CD4-positive, alpha-beta memory T cell (primary cell): ENCODE data around the gene MCC. TPM values are rescaled to one million over a fixed set of nuclear protein-coding genes. Genes with fewer than 3 reads are reported as not detected.
A peak's percentile ranks its signal among the peaks of the same experiment; 100 is the strongest.

ENCODE experiments used
- CTCF ChIA-PET: fragments of 350-600 bp; sonication (Branson Sonifier 250); formaldehyde crosslinking; loops from one replicate; lab custom pipeline; 2021; ENCODE audit warnings: inconsistent platforms; ENCODE audit not compliant: partially characterized antibody; lab: Charles Lee
- POLR2A ChIA-PET: fragments of 350-600 bp; sonication (Branson Sonifier 250); formaldehyde crosslinking; loops from one replicate; lab custom pipeline; 2021; ENCODE audit not compliant: partially characterized antibody; lab: Charles Lee
- DNase-seq, 5 donors: peaks; one replicate each; pipeline versions ENCODE4 v3.0.0 to v3.0.0-alpha.2; 2020 to 2022; ENCODE audit warnings: mixed read lengths in 1 of 5
- H3K27ac ChIP-seq: one replicate; pipeline ENCODE4 v1.7.0; 2013; ENCODE audit warnings: low read depth, low read length
- H3K27me3 ChIP-seq: 2 replicates; pipeline ENCODE4 v1.7.0; 2013; ENCODE audit warnings: mild to moderate bottlenecking, low read length, moderate library complexity; ENCODE audit not compliant: insufficient read depth
- H3K36me3 ChIP-seq: 2 replicates; pipeline ENCODE4 v1.7.0; 2013; ENCODE audit warnings: mild to moderate bottlenecking, low read length, moderate library complexity; ENCODE audit not compliant: insufficient read depth
- H3K4me1 ChIP-seq: 2 replicates; pipeline ENCODE4 v1.7.0; 2013; ENCODE audit warnings: mild to moderate bottlenecking, low read length, moderate library complexity; ENCODE audit not compliant: insufficient read depth
- H3K4me3 ChIP-seq, 2 donors: one replicate each; pipeline ENCODE4 v1.7.0; 2013; ENCODE audit warnings: low read length in 2 of 2, mild to moderate bottlenecking in 1 of 2
- H3K9me3 ChIP-seq, 2 donors: one replicate each; pipeline ENCODE4 v1.7.0; 2013; ENCODE audit warnings: low read length in 2 of 2, control low read depth in 1 of 2; ENCODE audit not compliant: control insufficient read depth in 1 of 2
- H3K27ac Mint-ChIP-seq, 7 donors: one replicate each; pipeline ENCODE4 v1.8.0; 2020 to 2021; ENCODE audit warnings: mixed read lengths in 7 of 7, mild to moderate bottlenecking in 6 of 7, inconsistent platforms in 3 of 7, moderate library complexity in 3 of 7
- H3K27me3 Mint-ChIP-seq, 2 donors: one replicate each; pipeline ENCODE4 v1.8.0; 2020 to 2021; ENCODE audit warnings: mixed read lengths in 2 of 2
- H3K36me3 Mint-ChIP-seq, 2 donors: one replicate each; pipeline ENCODE4 v1.8.0; 2020 to 2021; ENCODE audit warnings: mixed read lengths in 2 of 2, inconsistent platforms in 1 of 2, mild to moderate bottlenecking in 1 of 2
- H3K4me1 Mint-ChIP-seq, 4 donors: one replicate each; pipeline ENCODE4 v1.8.0; 2020 to 2021; ENCODE audit warnings: mixed read lengths in 4 of 4, mild to moderate bottlenecking in 1 of 4
- H3K4me3 Mint-ChIP-seq, 8 donors: one replicate each; pipeline ENCODE4 v1.8.0; 2020 to 2021; ENCODE audit warnings: mixed read lengths in 8 of 8, mild to moderate bottlenecking in 7 of 8, moderate library complexity in 6 of 8, inconsistent platforms in 3 of 8
- H3K9me3 Mint-ChIP-seq, 8 donors: one replicate each; pipeline ENCODE4 v1.8.0; 2020 to 2021; ENCODE audit warnings: mixed read lengths in 8 of 8, mild to moderate bottlenecking in 5 of 8, inconsistent platforms in 3 of 8, moderate library complexity in 1 of 8
- intact Hi-C: fragments of 100-400 bp; cut with micrococcal nuclease; formaldehyde crosslinking; loops from one replicate; pipeline ENCODE4 v1.15.1; 2023
- polyA plus RNA-seq, 2 donors: library from polyadenylated mRNA; unstranded; fragments of 300-500 nt; fragmentation: Illumina TruSeq; gene quantifications; one replicate each; pipeline ENCODE4 v1.2.3, GENCODE V29; 2021
- total RNA-seq, 2 experiments: library from RNA; stranded (reverse); gene quantifications; one replicate each; pipeline ENCODE4 v1.2.3, GENCODE V29; 2021

MCC gene
- total and polyA plus RNA-seq, 4 experiments from 2014 or later, result 0.92 to 12.1 (median 7.7) TPM

DNA sequence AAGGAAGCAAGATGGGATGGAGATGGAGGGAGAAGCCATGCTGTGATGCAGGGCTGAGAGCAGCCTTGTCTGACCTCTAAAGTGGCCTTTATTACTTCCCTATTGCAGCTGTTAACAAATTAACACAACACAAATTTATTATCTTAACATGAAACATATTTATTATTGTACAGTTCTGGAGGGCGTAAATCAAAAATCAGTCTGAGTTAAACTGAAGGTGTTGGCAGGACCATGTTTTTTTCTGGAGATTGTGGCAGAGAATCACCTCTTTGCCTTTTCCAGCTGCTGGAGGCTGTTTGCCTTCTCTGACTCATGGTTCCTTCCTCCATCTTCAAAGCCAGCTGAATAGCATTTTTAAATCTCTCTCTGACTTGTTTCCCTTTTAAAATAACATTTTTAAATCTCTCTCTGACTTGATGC is 7.2 kb upstream of the MCC start:
- Histone ChIP-seq H3K27me3 (no peaks in the 10 kb centered on the region), H3K4me1 (no peaks in the 10 kb centered on the region), H3K4me3 (no peak overlapping the region), H3K9me3 (no peaks in the 10 kb centered on the region), H3K36me3 (no peaks in the 10 kb centered on the region), H3K27ac (no peak overlapping the region)
- peaks cover 22 to 27% of the 10 kb centered on the region in 2 donors for H3K27me3 Mint-ChIP-seq
- H3K36me3 Mint-ChIP-seq, result peaks cover under 1 to 5% of the 10 kb centered on the region in 2 donors
- CTCF ChIA-PET, result no interaction called here
- DNase-seq, result no peak
- POLR2A ChIA-PET, result no interaction called here
- H3K27ac Mint-ChIP-seq, result no peak overlapping the region
- intact Hi-C loops, result loop anchor here (2.0 kb wide), 1 partner anchor 17 kb away; the partner anchor contains the start of gene YTHDC2
- no peaks in the 10 kb centered on the region for H3K4me1 Mint-ChIP-seq
- no peak overlapping the region for H3K4me3 Mint-ChIP-seq
- peaks cover 4 to 14% (median 10%) of the 10 kb centered on the region in 8 donors for H3K9me3 Mint-ChIP-seq

DNA sequence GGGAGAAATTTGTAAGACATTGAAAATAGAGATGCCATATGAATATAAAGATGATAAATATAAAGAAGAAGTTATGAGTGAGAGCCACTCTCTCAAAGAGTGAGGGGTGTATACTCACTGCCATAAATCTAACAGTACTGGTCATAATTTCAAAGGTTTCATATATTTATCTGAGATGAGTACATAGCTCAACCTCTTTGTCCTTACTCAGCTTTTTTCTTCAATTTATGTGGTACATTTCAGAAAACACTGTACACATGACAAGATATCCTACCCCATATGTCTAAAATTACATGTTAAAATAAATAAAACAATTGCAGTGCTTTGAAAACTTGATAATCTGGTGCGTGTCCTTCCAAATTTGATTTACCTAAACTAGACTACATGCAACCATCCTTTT is 5.2 kb upstream of the MCC start:
- peaks cover 34 to 35% of the 10 kb centered on the region in 2 donors for H3K27me3 Mint-ChIP-seq
- Histone ChIP-seq H3K4me3 (no peak overlapping the region), H3K27ac (no peak overlapping the region), H3K4me1 (peaks cover 12% of the 10 kb centered on the region), H3K36me3 (no peaks in the 10 kb centered on the region), H3K27me3 (peaks cover 6% of the 10 kb centered on the region), H3K9me3 (no peaks in the 10 kb centered on the region)
- no peak overlapping the region for H3K4me3 Mint-ChIP-seq
- no peak for DNase-seq
- intact Hi-C loops, result no loop called here
- H3K4me1 Mint-ChIP-seq, result peaks cover 8 to 14% (median 12%) of the 10 kb centered on the region in 4 donors
- CTCF ChIA-PET, result no interaction called here
- no peak overlapping the region for H3K27ac Mint-ChIP-seq
- POLR2A ChIA-PET, result no interaction called here
- peaks cover 7 to 22% (median 21%) of the 10 kb centered on the region in 8 donors for H3K9me3 Mint-ChIP-seq
- H3K36me3 Mint-ChIP-seq, result peaks cover 9 to 16% of the 10 kb centered on the region in 2 donors

DNA sequence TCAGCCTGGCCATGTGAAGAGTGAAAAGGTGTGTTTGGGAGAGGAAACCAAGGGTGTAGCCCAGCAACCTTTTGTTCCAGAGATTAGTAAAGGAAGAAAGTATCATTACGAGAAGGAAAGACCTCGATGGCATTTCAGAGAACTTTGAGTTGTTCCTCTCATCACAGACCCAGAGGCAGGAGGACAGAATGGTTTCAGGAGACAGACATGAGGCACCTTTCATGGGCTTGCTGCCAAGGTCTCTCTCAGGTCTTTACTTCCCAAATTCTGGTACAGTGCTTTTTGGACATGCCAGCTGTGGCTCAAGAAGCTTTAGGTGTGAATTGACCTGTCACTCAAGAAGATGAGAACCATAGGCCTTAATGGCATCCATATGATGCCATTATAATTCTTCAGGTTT is 2.8 kb upstream of the MCC start:
- H3K27ac Mint-ChIP-seq, result no peak overlapping the region
- Histone ChIP-seq H3K4me3 (no peak overlapping the region), H3K4me1 (peaks cover 24% of the 10 kb centered on the region), H3K27ac (no peak overlapping the region), H3K9me3 (no peaks in the 10 kb centered on the region), H3K36me3 (no peaks in the 10 kb centered on the region), H3K27me3 (peaks cover 16% of the 10 kb centered on the region)
- peaks cover 11 to 25% (median 20%) of the 10 kb centered on the region in 4 donors for H3K4me1 Mint-ChIP-seq
- intact Hi-C loops, result no loop called here
- peaks cover 9 to 16% of the 10 kb centered on the region in 2 donors for H3K36me3 Mint-ChIP-seq
- H3K27me3 Mint-ChIP-seq, result peaks cover 42 to 43% of the 10 kb centered on the region in 2 donors
- ChIA-PET POLR2A (no interaction called here), CTCF (interaction anchor here (0.8 kb wide), 1 partner anchor 21 kb away, joined by 3 read pairs; no protein-coding TSS in a partner anchor)
- peaks cover 7 to 22% (median 21%) of the 10 kb centered on the region in 8 donors for H3K9me3 Mint-ChIP-seq
- no peak for DNase-seq
- no peak overlapping the region for H3K4me3 Mint-ChIP-seq

DNA sequence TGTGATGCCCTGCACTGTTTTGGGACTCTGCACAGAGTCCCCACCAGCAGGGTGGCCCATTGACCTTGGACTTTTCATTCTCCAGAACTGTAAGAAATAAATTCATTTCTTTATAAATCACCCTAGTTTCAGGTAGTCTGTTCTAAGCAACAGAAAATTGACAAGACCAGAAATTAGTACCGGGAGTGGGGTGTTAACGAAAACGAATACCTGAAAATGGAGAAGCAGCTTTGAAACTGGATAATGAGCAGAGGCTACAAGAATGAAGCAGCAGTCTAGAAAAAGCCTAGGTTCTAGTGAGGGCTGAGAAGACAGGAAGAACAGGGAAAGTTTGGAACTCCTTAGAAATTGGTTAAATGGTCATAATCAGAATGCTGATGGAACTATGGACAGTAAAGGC is 2.1 kb upstream of the MCC start:
- ChIA-PET CTCF (interaction anchor here (1.1 kb wide), 1 partner anchor 111 kb away, joined by 3 read pairs; no protein-coding TSS in a partner anchor), POLR2A (no interaction called here)
- H3K27ac Mint-ChIP-seq, result no peak overlapping the region
- peaks cover 11 to 25% (median 20%) of the 10 kb centered on the region in 4 donors for H3K4me1 Mint-ChIP-seq
- Histone ChIP-seq H3K4me1 (peaks cover 24% of the 10 kb centered on the region), H3K27ac (no peak overlapping the region), H3K9me3 (no peaks in the 10 kb centered on the region), H3K4me3 (no peak overlapping the region), H3K36me3 (no peaks in the 10 kb centered on the region), H3K27me3 (peaks cover 20% of the 10 kb centered on the region)
- peak overlapping the region in 3 of 8 donors; percentile 23 to 41 (median 35) for H3K4me3 Mint-ChIP-seq
- H3K27me3 Mint-ChIP-seq, result peaks cover 47 to 50% of the 10 kb centered on the region in 2 donors
- no peak for DNase-seq
- peaks cover 7 to 22% (median 21%) of the 10 kb centered on the region in 8 donors for H3K9me3 Mint-ChIP-seq
- intact Hi-C loops, result no loop called here
- peaks cover 9 to 16% of the 10 kb centered on the region in 2 donors for H3K36me3 Mint-ChIP-seq

DNA sequence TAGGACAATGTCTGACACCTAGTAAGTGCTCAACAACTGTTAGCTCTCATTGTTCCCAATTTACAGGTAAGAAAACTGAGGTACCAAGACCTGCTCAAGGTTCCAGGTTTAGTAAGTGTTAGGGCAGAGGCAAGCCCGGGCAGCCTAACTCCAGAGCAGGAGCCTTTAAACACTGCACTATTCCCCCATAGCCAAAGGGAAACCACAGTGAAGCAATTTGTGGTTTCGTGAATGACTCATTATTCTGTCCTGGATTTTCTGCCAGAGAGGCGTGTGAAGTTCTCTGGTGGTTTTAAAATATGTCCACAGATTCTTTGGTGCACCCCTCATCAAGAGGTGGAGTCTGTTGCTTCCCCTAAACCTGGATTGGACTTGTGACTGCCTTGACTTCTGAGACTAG is 1.0 kb upstream of the MCC start:
- intact Hi-C loops, result no loop called here
- H3K27me3 Mint-ChIP-seq, result peaks cover 52 to 57% of the 10 kb centered on the region in 2 donors
- peaks cover 24% of the 10 kb centered on the region for H3K4me1 ChIP-seq
- peaks cover 11 to 25% (median 20%) of the 10 kb centered on the region in 4 donors for H3K4me1 Mint-ChIP-seq
- POLR2A ChIA-PET, result interaction anchor here (0.8 kb wide), 1 partner anchor 24 kb away, joined by 3 read pairs; the partner anchor contains the start of gene YTHDC2
- CTCF ChIA-PET, result interaction anchor here (1.1 to 1.5 kb wide), 2 partner anchors 14 to 110 kb away, joined by 3 to 4 read pairs; no protein-coding TSS in a partner anchor
- no peaks in the 10 kb centered on the region for H3K36me3 ChIP-seq
- peak overlapping the region in 7 of 8 donors; percentile 61 to 84 (median 79) for H3K4me3 Mint-ChIP-seq
- no peak overlapping the region for H3K27ac ChIP-seq
- peak overlapping the region in 2 of 7 donors; percentile 4 to 8 for H3K27ac Mint-ChIP-seq
- peaks cover 24% of the 10 kb centered on the region for H3K27me3 ChIP-seq
- peak; percentile 14 to 66 (median 22) for DNase-seq
- no peak overlapping the region for H3K4me3 ChIP-seq
- H3K36me3 Mint-ChIP-seq, result peaks cover 9 to 16% of the 10 kb centered on the region in 2 donors
- H3K9me3 Mint-ChIP-seq, result peaks cover 7 to 22% (median 21%) of the 10 kb centered on the region in 8 donors
- H3K9me3 ChIP-seq, result no peaks in the 10 kb centered on the region

DNA sequence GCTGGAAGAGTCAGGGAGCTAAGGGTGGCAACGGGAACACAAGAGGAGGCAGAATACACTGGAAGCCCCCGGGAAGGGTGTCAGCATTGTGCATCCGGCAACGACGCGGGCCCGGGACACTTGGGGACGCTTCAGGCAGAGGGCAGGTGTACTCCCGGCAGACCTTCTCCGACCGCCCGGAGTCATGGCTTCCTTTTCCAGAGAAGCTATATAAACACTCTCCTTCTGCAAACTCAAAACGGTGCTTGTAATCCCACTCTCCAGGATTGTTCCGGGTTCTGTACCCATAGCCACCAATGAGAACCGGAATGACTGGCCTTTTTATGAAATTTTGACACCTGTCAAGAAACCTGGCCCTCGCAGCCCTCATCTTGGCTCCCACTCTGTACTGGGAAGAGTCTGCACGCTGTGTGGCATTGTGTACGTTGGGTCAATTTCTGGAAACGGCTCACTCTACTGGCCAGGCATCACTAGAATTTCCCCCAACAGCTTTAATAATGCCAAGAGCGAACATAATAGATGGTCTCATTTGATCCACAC is 462 bp upstream of the MCC start:
- Histone ChIP-seq H3K4me3 (peak overlapping the region in 1 of 2 donors; percentile 53), H3K27ac (no peak overlapping the region), H3K36me3 (no peaks in the 10 kb centered on the region), H3K4me1 (peaks cover 24% of the 10 kb centered on the region), H3K27me3 (peaks cover 24% of the 10 kb centered on the region), H3K9me3 (no peaks in the 10 kb centered on the region)
- no peak for DNase-seq
- Mint-ChIP-seq H3K9me3 (peaks cover 7 to 22% (median 21%) of the 10 kb centered on the region in 8 donors), H3K27ac (peak overlapping the region in 1 of 7 donors; percentile 4), H3K36me3 (peaks cover 9 to 16% of the 10 kb centered on the region in 2 donors), H3K4me1 (peaks cover 11 to 25% (median 20%) of the 10 kb centered on the region in 4 donors), H3K4me3 (peak overlapping the region; percentile 61 to 86 (median 80)), H3K27me3 (peaks cover 54 to 59% of the 10 kb centered on the region in 2 donors)
- ChIA-PET POLR2A (interaction anchor here (0.8 kb wide), 1 partner anchor 25 kb away, joined by 3 read pairs; the partner anchor contains the start of gene YTHDC2), CTCF (interaction anchor here (1.5 kb wide), 1 partner anchor 14 kb away, joined by 4 read pairs; no protein-coding TSS in a partner anchor)
- intact Hi-C loops, result no loop called here

DNA sequence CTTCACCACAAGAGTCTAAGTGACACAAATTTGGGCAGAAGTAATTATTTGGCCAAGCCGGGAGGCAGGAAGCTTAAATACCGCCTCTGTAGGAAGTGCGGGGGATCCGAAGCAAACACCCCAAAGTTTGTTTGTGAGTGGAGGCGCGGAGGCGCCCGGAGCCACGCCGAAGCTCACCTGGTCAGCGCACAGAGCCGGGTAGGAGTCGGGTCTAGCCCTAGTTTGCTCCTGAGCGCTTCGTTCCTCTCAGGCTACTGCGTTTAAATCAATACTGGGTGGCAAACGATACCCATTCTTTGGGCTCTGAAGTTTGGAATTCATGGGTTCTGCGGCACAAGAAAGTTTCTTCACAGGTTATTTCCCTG is 855 bp downstream of the MCC start:
- no peak overlapping the region for H3K27ac ChIP-seq
- no peaks in the 10 kb centered on the region for H3K36me3 ChIP-seq
- ChIA-PET POLR2A (interaction anchor here (1.4 kb wide), 1 partner anchor 25 kb away, joined by 4 read pairs; no protein-coding TSS in a partner anchor), CTCF (interaction anchor here (0.8 to 0.9 kb wide), 2 partner anchors 23 to 27 kb away, joined by 3 to 4 read pairs; no protein-coding TSS in a partner anchor)
- H3K36me3 Mint-ChIP-seq, result peaks cover 9 to 16% of the 10 kb centered on the region in 2 donors
- H3K9me3 Mint-ChIP-seq, result peaks cover 7 to 22% (median 21%) of the 10 kb centered on the region in 8 donors
- H3K4me3 Mint-ChIP-seq, result peak overlapping the region; percentile 72 to 90 (median 82)
- peak overlapping the region in 2 of 7 donors; percentile 28 to 63 for H3K27ac Mint-ChIP-seq
- H3K27me3 Mint-ChIP-seq, result peaks cover 55 to 64% of the 10 kb centered on the region in 2 donors
- peaks cover 24% of the 10 kb centered on the region for H3K4me1 ChIP-seq
- peak overlapping the region in 1 of 2 donors; percentile 53 for H3K4me3 ChIP-seq
- peaks cover 11 to 25% (median 20%) of the 10 kb centered on the region in 4 donors for H3K4me1 Mint-ChIP-seq
- peaks cover 24% of the 10 kb centered on the region for H3K27me3 ChIP-seq
- peak in 3 of 5 donors; percentile 1 to 15 (median 10) for DNase-seq
- intact Hi-C loops, result no loop called here
- no peaks in the 10 kb centered on the region for H3K9me3 ChIP-seq
